ENCODE data around the gene PPID. TPM values are rescaled to one million over a fixed set of nuclear protein-coding genes. Genes with fewer than 3 reads are reported as not detected.

The PPID gene
- total and polyA plus RNA-seq, 2 donors (not counting 1 experiment from before 2014, with no cell fraction given) = 9.4 to 23.7 TPM

GRCh38 chr4:158670975-158671664, 52.1 kb downstream of the PPID start:
- Histone ChIP-seq H3K9ac (ENCODE audit: low read length) (peak overlapping the region; percentile 86), H3K4me1 (ENCODE audit: control insufficient read depth in 2 of 2, insufficient read depth in 2 of 2, low read length in 2 of 2) (peaks cover 12 to 13% of the 10 kb centered on the region in 2 donors), H2AFZ (ENCODE audit: insufficient read depth, low read depth, low read length, poor library complexity, severe bottlenecking) (peak overlapping the region; percentile 84), H3K27ac (ENCODE audit: low read length in 2 of 2) (peak overlapping the region; percentile 93 to 97), H3K4me2 (replicated peaks; ENCODE audit: low read depth, low read length, poor library complexity, severe bottlenecking) (peak overlapping the region; percentile 84), H3K4me3 (ENCODE audit: control extremely low read depth in 1 of 5, extremely low read depth in 1 of 5, insufficient read depth in 1 of 5, low read depth in 2 of 5, low read length in 4 of 5) (peak overlapping the region; percentile 38 to 96 (median 75)), H3K27me3 (replicated peaks in 1 of 4; ENCODE audit: control extremely low read depth in 1 of 4, control insufficient read depth in 3 of 4, insufficient read depth in 4 of 4, low read length in 3 of 4) (no peaks in the 10 kb centered on the region), H3K9me3 (ENCODE audit: control extremely low read depth in 1 of 3, control insufficient read depth in 2 of 3, insufficient read depth in 1 of 3, low read length in 2 of 3) (no peaks in the 10 kb centered on the region), H4K20me1 (ENCODE audit: control insufficient read depth, insufficient read depth, low read length, poor library complexity, severe bottlenecking) (no peaks in the 10 kb centered on the region), H3K79me2 (ENCODE audit: control insufficient read depth, insufficient read depth, low read length) (peaks cover 8% of the 10 kb centered on the region), H3K36me3 (replicated peaks in 1 of 2; ENCODE audit: control extremely low read depth in 1 of 2, control insufficient read depth in 1 of 2, extremely low read depth in 1 of 2, insufficient read depth in 2 of 2, low read length in 1 of 2) (no peaks in the 10 kb centered on the region)
- peak; percentile 84 for DNase-seq
- 0% methylated on average over 27 of the region's 35 CpGs for WGBS (ENCODE audit: insufficient coverage)
- ChIA-PET POLR2A (no interaction called here), CTCF (no interaction called here)
- Mint-ChIP-seq H3K9me3 (ENCODE audit: insufficient read depth) (no peaks in the 10 kb centered on the region), H3K27me3 (no peaks in the 10 kb centered on the region), H3K4me3 (peak overlapping the region; percentile 90), H3K27ac (peak overlapping the region; percentile 95), H3K4me1 (peaks cover 22% of the 10 kb centered on the region)
- intact Hi-C loops (cut with micrococcal nuclease) = loop anchor here (5.0 to 10.0 kb wide), 3 partner anchors 96 to 506 kb away; partner anchors contain the start of gene FNIP2
- ATAC-seq (ENCODE audit: low read depth) = peak; percentile 2
- TF ChIP-seq CTCF (IDR thresholded peaks at IDR 0.05) (no peak), EZH2 (IDR thresholded peaks at IDR 0.05; ENCODE audit: borderline replicate concordance, insufficient read depth, low read depth, low read length, poor library complexity, severe bottlenecking) (no peak)

GRCh38 chr4:158669310-158669709, 53.9 kb downstream of the PPID start:
- Histone ChIP-seq H3K27me3 (replicated peaks in 1 of 4; ENCODE audit: control extremely low read depth in 1 of 4, control insufficient read depth in 3 of 4, insufficient read depth in 4 of 4, low read length in 3 of 4) (no peaks in the 10 kb centered on the region), H3K36me3 (replicated peaks in 1 of 2; ENCODE audit: control extremely low read depth in 1 of 2, control insufficient read depth in 1 of 2, extremely low read depth in 1 of 2, insufficient read depth in 2 of 2, low read length in 1 of 2) (no peaks in the 10 kb centered on the region), H3K4me3 (ENCODE audit: control extremely low read depth in 1 of 5, extremely low read depth in 1 of 5, insufficient read depth in 1 of 5, low read depth in 2 of 5, low read length in 4 of 5) (no peak overlapping the region), H3K79me2 (ENCODE audit: control insufficient read depth, insufficient read depth, low read length) (peaks cover 5% of the 10 kb centered on the region), H3K27ac (ENCODE audit: low read length in 2 of 2) (no peak overlapping the region), H3K4me1 (ENCODE audit: control insufficient read depth in 2 of 2, insufficient read depth in 2 of 2, low read length in 2 of 2) (peaks cover 12 to 13% of the 10 kb centered on the region in 2 donors), H2AFZ (ENCODE audit: insufficient read depth, low read depth, low read length, poor library complexity, severe bottlenecking) (no peak overlapping the region), H3K4me2 (replicated peaks; ENCODE audit: low read depth, low read length, poor library complexity, severe bottlenecking) (no peak overlapping the region), H4K20me1 (ENCODE audit: control insufficient read depth, insufficient read depth, low read length, poor library complexity, severe bottlenecking) (no peaks in the 10 kb centered on the region), H3K9me3 (ENCODE audit: control extremely low read depth in 1 of 3, control insufficient read depth in 2 of 3, insufficient read depth in 1 of 3, low read length in 2 of 3) (no peaks in the 10 kb centered on the region), H3K9ac (ENCODE audit: low read length) (no peak overlapping the region)
- CTCF ChIA-PET = no interaction called here
- WGBS (ENCODE audit: insufficient coverage) = 43% methylated on average over 4 of the region's 7 CpGs
- POLR2A ChIA-PET = no interaction called here
- no peak overlapping the region for H3K27ac Mint-ChIP-seq
- peaks cover 22% of the 10 kb centered on the region for H3K4me1 Mint-ChIP-seq
- no peak for TF ChIP-seq CTCF (IDR thresholded peaks at IDR 0.05)
- TF ChIP-seq EZH2 (IDR thresholded peaks at IDR 0.05; ENCODE audit: borderline replicate concordance, insufficient read depth, low read depth, low read length, poor library complexity, severe bottlenecking) = no peak
- no peak overlapping the region for H3K4me3 Mint-ChIP-seq
- ATAC-seq (ENCODE audit: low read depth) (no peak), DNase-seq (no peak)
- intact Hi-C loops (cut with micrococcal nuclease) = no loop called here
- H3K27me3 Mint-ChIP-seq = no peaks in the 10 kb centered on the region
- no peaks in the 10 kb centered on the region for H3K9me3 Mint-ChIP-seq (ENCODE audit: insufficient read depth)

Data from B cell (primary cell).